Esophagus (tissue), 2 donors: ENCODE data around the gene HCFC1. TPM values are rescaled to one million over a fixed set of nuclear protein-coding genes. Genes with fewer than 3 reads are reported as not detected.
A peak's percentile ranks its signal among the peaks of the same experiment; 100 is the strongest.

Experiments
- H3K27ac ChIP-seq, 2 donors: one replicate each; pipeline ENCODE4 v1.5.1; 2013; ENCODE audit warnings: low read depth in 2 of 2, mild to moderate bottlenecking in 2 of 2, inconsistent platforms in 1 of 2, low read length in 1 of 2, moderate library complexity in 1 of 2
- H3K27me3 ChIP-seq, 2 donors: one replicate each; pipeline ENCODE4 v1.6.1; 2013; ENCODE audit warnings: low read length in 2 of 2, control low read depth in 1 of 2, mild to moderate bottlenecking in 1 of 2; ENCODE audit not compliant: insufficient read depth in 2 of 2, control insufficient read depth in 1 of 2
- H3K36me3 ChIP-seq, 2 donors: one replicate each; pipeline ENCODE4 v1.6.1; 2013; ENCODE audit warnings: low read length in 1 of 2; ENCODE audit not compliant: control insufficient read depth in 2 of 2, insufficient read depth in 2 of 2
- H3K4me1 ChIP-seq, 2 donors: one replicate each; pipeline ENCODE4 v1.6.1; 2013; ENCODE audit warnings: low read length in 1 of 2; ENCODE audit not compliant: control insufficient read depth in 2 of 2, insufficient read depth in 2 of 2
- H3K4me3 ChIP-seq, 2 donors: one replicate each; pipeline ENCODE4 v1.5.1; 2013; ENCODE audit warnings: low read length in 2 of 2, mild to moderate bottlenecking in 2 of 2, low read depth in 1 of 2, moderate library complexity in 1 of 2
- H3K9me3 ChIP-seq, 2 donors: one replicate each; pipeline ENCODE4 v1.6.1; 2013; ENCODE audit warnings: mild to moderate bottlenecking in 2 of 2, low read depth in 1 of 2, low read length in 1 of 2, moderate library complexity in 1 of 2; ENCODE audit not compliant: control insufficient read depth in 2 of 2, insufficient read depth in 1 of 2
- WGBS, 2 donors: extraction: QIAGEN DNeasy Blood & Tissue Kit; methylation state at CpG; one replicate each; pipeline ENCODE4 v1.1.7; 2013; 5-methylcytosine and 5-hydroxymethylcytosine counted together
- polyA plus RNA-seq, 2 donors: library from polyadenylated mRNA; stranded (reverse); fragments of 200-250 nt; gene quantifications; one replicate each; pipeline ENCODE4 v1.2.3, GENCODE V29; 2013
- donor health status: healthy with polysubstance abuse.
- donor health status: Bipolar disorder and iron deficiency.

The HCFC1 gene
- polyA plus RNA-seq, 2 donors = 13.0 to 15.9 TPM

DNA sequence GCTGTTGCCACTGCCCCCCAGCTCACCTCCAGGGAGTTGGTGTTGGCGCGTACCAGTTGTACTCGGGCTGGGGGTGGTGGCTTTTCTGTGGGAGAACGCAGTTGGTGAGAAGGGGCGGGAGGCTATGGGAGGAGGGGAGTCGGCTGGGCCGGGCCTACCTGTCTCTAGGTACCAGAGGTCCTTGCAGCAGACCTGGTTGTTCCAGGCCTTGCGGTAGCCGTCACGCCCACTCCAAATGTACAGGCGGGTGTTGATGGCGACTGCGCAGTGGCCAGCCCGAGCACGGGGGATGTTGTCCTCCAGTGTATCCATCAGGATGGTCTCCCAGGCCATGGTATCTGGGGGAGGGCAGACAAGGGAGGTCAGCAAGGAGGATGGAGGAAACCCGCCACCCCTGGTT is 11.5 kb downstream of the HCFC1 start:
- H3K27me3 ChIP-seq = no peaks in the 10 kb centered on the region
- no peaks in the 10 kb centered on the region for H3K9me3 ChIP-seq
- no peaks in the 10 kb centered on the region for H3K4me1 ChIP-seq
- no peak overlapping the region for H3K27ac ChIP-seq
- WGBS, 2 donors = 94 to 96% methylated on average over 16 of the region's 16 CpGs
- peaks cover 13 to 81% of the 10 kb centered on the region in 2 donors for H3K36me3 ChIP-seq
- H3K4me3 ChIP-seq = no peak overlapping the region

DNA sequence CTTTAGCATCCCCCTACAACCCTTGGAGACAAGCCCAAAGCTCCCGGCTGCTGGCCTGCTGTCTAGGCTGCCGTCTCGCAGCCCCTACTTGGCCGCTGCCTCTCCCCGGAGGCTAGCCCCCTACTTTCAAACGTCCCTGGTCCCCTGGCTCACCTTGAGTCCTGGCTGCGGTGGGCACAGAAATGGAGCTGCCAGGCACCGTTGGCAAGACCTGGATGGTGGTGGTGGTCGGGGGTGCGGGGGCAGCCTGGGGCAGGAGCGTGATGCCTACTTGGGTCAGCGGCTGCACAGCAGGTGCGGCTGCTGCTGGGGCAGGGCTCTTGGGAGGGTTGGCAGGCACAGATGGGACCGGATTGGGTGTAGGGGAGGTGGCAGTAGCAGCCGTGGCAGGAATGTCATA is 12.0 kb downstream of the HCFC1 start:
- no peaks in the 10 kb centered on the region for H3K27me3 ChIP-seq
- H3K4me3 ChIP-seq = no peak overlapping the region
- H3K4me1 ChIP-seq = no peaks in the 10 kb centered on the region
- H3K27ac ChIP-seq = no peak overlapping the region
- WGBS, 2 donors = 92 to 95% methylated on average over 15 of the region's 15 CpGs
- H3K9me3 ChIP-seq = no peaks in the 10 kb centered on the region
- H3K36me3 ChIP-seq = peaks cover 18 to 85% of the 10 kb centered on the region in 2 donors

DNA sequence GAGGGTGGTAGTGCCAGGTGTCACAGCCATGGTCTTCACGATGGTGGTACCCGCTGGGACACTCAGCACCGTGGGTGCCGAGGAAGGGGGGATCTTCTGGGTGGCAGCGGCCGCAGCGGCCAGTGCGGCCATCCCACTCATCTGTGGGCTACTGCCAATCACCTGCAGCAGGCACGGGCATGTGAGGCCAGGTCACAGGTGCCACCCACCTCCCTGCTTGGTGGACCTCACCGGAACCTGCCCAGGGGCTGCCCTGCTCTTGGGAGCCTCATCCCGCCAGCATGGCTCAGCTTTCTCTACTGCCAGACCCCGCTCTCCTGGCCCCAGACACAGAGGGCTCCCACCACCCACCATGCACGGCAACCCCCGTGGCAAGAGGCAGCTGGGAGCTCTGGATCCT is 13.0 kb downstream of the HCFC1 start:
- peaks cover 18 to 86% of the 10 kb centered on the region in 2 donors for H3K36me3 ChIP-seq
- no peaks in the 10 kb centered on the region for H3K4me1 ChIP-seq
- 90 to 92% methylated on average over 14 of the region's 14 CpGs for WGBS, 2 donors
- H3K27me3 ChIP-seq = no peaks in the 10 kb centered on the region
- H3K4me3 ChIP-seq = no peak overlapping the region
- no peak overlapping the region for H3K27ac ChIP-seq
- H3K9me3 ChIP-seq = no peaks in the 10 kb centered on the region

DNA sequence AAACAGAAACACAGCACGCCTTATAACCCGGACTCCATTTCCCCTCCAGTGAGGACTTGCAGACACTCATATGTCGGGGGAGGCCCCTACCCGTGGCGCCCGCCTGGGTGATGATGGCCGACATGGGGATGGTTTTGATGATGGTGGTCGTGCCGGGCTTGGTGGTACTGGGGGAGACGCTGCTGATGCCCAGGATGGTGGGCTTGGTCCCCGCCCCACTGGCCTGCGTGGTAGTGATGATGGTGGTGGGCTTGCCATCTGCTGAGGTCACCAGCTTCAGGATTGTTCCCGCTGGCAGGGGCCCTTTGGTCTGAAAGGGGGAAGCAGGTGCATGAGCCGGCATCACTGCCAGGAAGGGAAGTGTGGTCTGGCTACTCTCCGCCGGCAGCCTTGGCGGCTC is 14.4 kb downstream of the HCFC1 start:
- no peak overlapping the region for H3K27ac ChIP-seq
- peaks cover 21 to 83% of the 10 kb centered on the region in 2 donors for H3K36me3 ChIP-seq
- no peaks in the 10 kb centered on the region for H3K9me3 ChIP-seq
- H3K4me1 ChIP-seq = no peaks in the 10 kb centered on the region
- H3K27me3 ChIP-seq = no peaks in the 10 kb centered on the region
- H3K4me3 ChIP-seq = no peak overlapping the region
- 86 to 93% methylated on average over 17 of the region's 17 CpGs for WGBS, 2 donors

DNA sequence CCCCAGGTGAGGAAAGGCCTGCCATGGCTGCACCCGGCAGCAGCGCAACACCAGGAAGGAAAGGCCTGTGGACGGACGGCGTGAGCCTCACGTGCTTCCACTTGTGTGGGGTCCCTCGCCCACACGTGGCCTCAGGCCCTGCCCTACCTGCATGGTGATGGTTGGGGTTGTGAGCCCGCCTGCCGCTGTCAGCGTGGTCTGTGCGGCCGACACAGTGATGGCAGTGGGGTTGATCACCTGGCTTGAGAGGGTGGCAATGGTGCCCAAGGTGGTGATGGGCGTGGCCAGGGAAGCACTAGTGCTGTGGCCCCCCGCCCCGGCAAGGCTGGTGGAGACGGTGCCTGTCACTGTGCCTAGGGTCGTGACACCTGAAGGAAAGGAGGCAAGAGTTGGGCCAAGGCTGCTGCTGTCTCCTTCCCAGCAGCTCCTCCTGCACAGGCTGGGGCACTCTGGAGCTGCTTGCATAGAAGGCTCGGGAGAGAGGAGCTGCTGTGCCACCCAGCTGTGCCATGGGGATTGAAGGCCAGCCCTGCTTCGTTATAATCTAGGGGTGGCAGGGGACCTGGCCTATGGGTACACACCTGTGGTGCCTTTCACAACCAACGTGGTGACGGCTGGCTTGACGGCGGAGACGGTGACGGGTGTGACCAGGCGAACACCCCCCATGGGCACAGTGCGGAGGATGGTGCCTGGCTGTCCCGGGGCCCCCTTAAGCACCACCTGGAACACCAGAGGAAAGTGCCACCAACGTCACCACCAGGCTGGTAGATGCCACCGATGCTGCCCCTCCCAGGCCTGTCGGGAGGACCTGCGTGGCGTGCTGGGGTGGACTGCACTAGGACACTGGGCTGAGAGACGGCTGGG is 15.3 kb downstream of the HCFC1 start:
- H3K9me3 ChIP-seq = no peaks in the 10 kb centered on the region
- no peaks in the 10 kb centered on the region for H3K4me1 ChIP-seq
- no peak overlapping the region for H3K27ac ChIP-seq
- H3K27me3 ChIP-seq = no peaks in the 10 kb centered on the region
- H3K4me3 ChIP-seq = no peak overlapping the region
- 85 to 89% methylated on average over 34 to 35 of the region's 35 CpGs for WGBS, 2 donors
- H3K36me3 ChIP-seq = peaks cover 17 to 82% of the 10 kb centered on the region in 2 donors

DNA sequence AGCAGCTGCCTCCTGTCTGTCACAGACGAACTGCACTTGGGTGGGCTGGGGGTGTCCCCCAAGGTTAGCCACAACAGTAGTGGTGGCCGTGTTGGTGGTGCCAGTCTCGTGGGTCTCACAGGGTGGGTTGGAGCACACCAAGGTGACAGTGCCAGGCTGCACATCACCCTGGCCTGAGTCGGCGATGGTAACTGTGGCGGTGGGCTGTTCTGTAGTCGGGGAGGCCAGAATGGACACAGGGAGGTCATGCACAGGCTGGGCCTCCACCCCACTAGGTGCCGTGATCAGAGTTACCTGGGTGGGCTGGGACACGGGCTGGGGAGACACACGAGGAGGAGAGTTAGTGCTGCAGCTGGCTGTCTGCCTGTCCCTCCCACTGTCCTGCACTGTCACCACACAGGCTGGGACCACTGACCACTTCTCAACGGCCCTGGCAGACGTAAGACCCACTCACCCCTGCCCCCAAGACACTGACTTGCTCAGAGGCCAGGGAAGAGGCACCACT is 16.3 kb downstream of the HCFC1 start:
- no peaks in the 10 kb centered on the region for H3K4me1 ChIP-seq
- no peak overlapping the region for H3K27ac ChIP-seq
- WGBS, 2 donors = 72 to 77% methylated on average over 10 to 12 of the region's 12 CpGs

DNA sequence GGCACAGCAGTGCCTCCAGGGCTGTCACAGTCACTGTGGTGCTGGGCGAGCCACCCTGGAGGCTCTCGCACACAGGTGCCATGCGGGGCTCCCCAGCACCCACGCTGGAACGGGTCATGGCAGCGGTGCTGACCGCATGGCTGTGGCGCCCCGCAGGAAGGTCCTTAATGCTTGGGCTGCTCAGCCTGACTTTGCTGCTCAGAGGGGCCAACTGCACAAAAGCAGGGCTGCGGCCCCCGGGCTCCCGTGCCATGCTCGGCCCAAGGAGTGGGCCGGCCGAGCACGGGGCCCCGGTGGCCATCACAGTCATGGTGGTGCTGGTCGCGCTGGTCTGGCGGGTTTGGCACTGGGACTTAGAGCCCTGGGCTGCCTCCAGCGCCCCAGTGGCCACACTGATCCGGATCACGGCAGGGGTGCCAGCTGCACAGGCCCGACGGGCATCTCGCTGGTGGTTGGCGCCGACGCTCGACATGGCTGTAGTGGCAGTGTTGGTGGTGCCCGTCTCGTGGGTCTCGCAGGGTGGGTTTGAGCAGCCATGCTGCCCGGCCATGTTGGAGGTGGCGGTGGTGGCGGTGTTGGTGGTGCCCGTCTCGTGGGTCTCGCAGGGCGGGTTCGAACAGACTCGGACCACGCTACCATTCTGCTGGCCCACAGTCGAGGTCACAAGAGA is 16.9 kb downstream of the HCFC1 start:
- no peak overlapping the region for H3K4me3 ChIP-seq
- 92% methylated on average over 40 to 44 of the region's 44 CpGs for WGBS, 2 donors
- no peaks in the 10 kb centered on the region for H3K4me1 ChIP-seq
- H3K36me3 ChIP-seq = peaks cover 22 to 87% of the 10 kb centered on the region in 2 donors
- no peak overlapping the region for H3K27ac ChIP-seq
- no peaks in the 10 kb centered on the region for H3K9me3 ChIP-seq
- no peaks in the 10 kb centered on the region for H3K27me3 ChIP-seq

More for the DNA sequence above, 16.3 kb downstream of the HCFC1 start:
- no peaks in the 10 kb centered on the region for H3K9me3 ChIP-seq
- peaks cover 22 to 85% of the 10 kb centered on the region in 2 donors for H3K36me3 ChIP-seq
- no peaks in the 10 kb centered on the region for H3K27me3 ChIP-seq
- no peak overlapping the region for H3K4me3 ChIP-seq

DNA sequence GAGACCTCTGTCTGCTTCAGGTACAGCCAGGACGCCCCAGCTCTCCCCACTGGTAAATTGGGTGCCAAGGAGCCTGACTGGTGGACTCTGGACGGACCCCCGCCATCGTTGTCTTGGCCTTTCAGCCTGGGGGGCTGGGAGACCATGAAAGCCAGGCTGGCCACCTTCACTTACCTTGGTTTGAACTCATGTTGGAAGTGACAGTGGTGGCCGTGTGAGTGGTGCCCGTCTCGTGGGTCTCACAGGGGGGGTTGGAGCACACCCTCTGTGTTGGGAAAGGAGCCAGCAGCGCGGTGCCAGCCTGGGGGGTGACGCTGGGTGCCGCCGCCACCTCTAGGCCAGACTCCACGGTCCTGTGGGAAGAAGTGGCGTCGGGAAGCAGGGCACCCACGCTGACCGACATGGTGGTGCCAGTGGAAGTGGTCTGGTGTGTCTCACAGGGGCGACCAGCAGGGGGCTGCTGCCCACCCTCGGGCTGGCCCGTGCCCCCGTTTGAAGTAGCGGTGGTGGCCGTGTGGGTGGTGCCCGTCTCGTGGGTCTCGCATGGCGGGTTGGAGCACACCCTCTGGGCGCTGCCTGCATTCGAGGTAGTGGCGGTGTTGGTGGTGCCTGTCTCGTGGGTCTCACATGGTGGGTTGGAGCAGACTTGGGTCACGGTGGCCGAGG is 17.6 kb downstream of the HCFC1 start:
- peak overlapping the region; percentile 39 to 62 for H3K27ac ChIP-seq
- H3K9me3 ChIP-seq = no peaks in the 10 kb centered on the region
- H3K27me3 ChIP-seq = no peaks in the 10 kb centered on the region
- H3K36me3 ChIP-seq = peaks cover 22 to 84% of the 10 kb centered on the region in 2 donors
- no peak overlapping the region for H3K4me3 ChIP-seq
- WGBS, 2 donors = 71 to 84% methylated on average over 31 to 33 of the region's 33 CpGs
- H3K4me1 ChIP-seq = no peaks in the 10 kb centered on the region

DNA sequence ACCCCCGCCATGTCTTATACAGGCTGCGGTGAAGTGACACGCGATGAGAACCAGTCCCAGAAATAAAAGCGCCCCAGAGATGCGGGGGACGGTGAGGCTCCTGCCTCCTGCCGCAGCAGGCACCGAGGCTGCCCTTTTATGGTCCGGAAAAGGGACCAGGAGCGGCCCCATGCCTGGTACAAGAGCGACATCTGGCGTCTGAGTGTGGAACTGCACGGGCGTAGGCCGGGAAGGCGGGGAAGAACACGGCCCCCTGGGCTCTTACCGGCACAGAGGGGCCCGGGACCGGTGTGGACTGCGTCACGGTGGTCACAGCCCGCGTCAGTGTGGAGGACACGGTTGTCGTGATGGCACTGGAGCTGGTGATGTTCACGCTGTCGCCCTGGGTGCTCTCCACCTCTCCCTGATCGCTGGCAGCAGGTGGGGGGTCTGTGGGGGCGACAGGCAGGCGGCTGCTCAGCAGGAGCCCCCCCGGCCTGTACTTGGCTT is 18.2 kb downstream of the HCFC1 start:
- no peak overlapping the region for H3K4me3 ChIP-seq
- H3K36me3 ChIP-seq = peaks cover 18 to 79% of the 10 kb centered on the region in 2 donors
- H3K27me3 ChIP-seq = no peaks in the 10 kb centered on the region
- no peaks in the 10 kb centered on the region for H3K4me1 ChIP-seq
- H3K9me3 ChIP-seq = no peaks in the 10 kb centered on the region
- WGBS, 2 donors = 20 to 21% methylated on average over 33 of the region's 33 CpGs
- H3K27ac ChIP-seq = peak overlapping the region; percentile 59 to 62
